Panc1 (cell line): Measurements from ENCODE around the gene WNT11.

Experiments
- POLR2AphosphoS5 ChIP-seq: IDR thresholded peaks from 2 replicates; pipeline ENCODE4 v1.6.1; 2012; ENCODE audit warnings: mild to moderate bottlenecking, low read depth, low read length, moderate library complexity
- TCF7L2 ChIP-seq: IDR thresholded peaks from 2 replicates; pipeline ENCODE4 v1.6.1; 2011; ENCODE audit warnings: mild to moderate bottlenecking, low read depth, low read length, inconsistent platforms
- TF ChIP-seq, protein P1 (sequence below): fragments of 450-650 bp; IDR thresholded peaks from 2 replicates; pipeline ENCODE4 v1.5.1; 2017; ENCODE audit warnings: mild to moderate bottlenecking
- TF ChIP-seq, protein P2 (sequence below), 2 experiments: IDR thresholded peaks; 2 replicates each; pipeline ENCODE4 v1.6.1; 2011 to 2012; ENCODE audit warnings: low read depth in 2 of 2, control low read depth in 1 of 2, low read length in 1 of 2, mild to moderate bottlenecking in 1 of 2, moderate library complexity in 1 of 2; ENCODE audit not compliant: insufficient read depth in 1 of 2

DNA sequence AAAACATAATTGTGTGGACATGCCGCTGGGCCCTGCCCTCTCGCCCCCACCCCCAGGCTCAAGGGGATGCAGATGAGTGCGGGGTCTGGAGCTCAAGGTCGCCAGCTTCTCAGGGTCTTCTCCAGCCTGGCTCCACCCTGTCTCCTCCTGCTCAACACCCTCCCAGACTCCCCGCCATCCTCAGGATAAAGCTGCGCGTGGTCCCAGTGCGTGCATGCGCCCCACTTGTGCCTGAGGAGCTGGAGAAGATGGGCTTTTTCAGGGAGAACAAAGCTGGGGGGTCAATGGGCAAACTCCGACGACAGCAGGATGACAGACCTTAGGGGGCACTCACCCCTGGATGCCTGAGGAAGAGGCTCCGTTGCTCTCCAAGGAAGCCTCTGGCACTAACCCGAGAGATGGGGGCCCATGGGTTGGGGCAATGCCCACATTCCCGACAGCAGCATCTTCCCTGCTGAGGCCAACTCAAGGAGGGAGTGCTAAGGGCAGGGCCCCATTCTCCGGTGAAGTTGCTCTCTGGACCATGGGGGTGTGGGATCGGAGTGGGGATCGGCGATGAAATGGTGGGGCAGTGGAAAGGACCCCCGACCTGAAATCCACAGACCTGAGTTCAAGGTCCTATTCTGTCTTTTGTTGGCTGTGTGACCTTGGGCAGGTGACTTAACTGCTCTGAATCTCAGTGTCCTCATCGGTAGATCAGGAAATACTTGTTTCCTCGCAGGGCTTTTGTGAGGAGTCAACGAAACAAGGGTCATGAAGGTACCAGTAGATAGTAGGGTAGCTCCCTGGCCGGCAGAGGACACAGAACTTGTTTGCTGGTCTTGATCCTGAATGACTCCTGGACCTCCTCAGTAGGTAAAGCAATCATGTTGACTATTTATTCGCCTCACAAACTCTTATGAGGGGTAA, 47.7 kb downstream of the WNT11 start:
- TF ChIP-seq, protein P1, sequence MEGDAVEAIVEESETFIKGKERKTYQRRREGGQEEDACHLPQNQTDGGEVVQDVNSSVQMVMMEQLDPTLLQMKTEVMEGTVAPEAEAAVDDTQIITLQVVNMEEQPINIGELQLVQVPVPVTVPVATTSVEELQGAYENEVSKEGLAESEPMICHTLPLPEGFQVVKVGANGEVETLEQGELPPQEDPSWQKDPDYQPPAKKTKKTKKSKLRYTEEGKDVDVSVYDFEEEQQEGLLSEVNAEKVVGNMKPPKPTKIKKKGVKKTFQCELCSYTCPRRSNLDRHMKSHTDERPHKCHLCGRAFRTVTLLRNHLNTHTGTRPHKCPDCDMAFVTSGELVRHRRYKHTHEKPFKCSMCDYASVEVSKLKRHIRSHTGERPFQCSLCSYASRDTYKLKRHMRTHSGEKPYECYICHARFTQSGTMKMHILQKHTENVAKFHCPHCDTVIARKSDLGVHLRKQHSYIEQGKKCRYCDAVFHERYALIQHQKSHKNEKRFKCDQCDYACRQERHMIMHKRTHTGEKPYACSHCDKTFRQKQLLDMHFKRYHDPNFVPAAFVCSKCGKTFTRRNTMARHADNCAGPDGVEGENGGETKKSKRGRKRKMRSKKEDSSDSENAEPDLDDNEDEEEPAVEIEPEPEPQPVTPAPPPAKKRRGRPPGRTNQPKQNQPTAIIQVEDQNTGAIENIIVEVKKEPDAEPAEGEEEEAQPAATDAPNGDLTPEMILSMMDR, result no peak
- TF ChIP-seq, protein P2, sequence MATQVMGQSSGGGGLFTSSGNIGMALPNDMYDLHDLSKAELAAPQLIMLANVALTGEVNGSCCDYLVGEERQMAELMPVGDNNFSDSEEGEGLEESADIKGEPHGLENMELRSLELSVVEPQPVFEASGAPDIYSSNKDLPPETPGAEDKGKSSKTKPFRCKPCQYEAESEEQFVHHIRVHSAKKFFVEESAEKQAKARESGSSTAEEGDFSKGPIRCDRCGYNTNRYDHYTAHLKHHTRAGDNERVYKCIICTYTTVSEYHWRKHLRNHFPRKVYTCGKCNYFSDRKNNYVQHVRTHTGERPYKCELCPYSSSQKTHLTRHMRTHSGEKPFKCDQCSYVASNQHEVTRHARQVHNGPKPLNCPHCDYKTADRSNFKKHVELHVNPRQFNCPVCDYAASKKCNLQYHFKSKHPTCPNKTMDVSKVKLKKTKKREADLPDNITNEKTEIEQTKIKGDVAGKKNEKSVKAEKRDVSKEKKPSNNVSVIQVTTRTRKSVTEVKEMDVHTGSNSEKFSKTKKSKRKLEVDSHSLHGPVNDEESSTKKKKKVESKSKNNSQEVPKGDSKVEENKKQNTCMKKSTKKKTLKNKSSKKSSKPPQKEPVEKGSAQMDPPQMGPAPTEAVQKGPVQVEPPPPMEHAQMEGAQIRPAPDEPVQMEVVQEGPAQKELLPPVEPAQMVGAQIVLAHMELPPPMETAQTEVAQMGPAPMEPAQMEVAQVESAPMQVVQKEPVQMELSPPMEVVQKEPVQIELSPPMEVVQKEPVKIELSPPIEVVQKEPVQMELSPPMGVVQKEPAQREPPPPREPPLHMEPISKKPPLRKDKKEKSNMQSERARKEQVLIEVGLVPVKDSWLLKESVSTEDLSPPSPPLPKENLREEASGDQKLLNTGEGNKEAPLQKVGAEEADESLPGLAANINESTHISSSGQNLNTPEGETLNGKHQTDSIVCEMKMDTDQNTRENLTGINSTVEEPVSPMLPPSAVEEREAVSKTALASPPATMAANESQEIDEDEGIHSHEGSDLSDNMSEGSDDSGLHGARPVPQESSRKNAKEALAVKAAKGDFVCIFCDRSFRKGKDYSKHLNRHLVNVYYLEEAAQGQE (IDR thresholded peaks at IDR 0.05; ENCODE audit: insufficient read depth in 1 of 2, low read depth in 2 of 2, low read length in 1 of 2), result no peak
- TF ChIP-seq TCF7L2, result no peak
- TF ChIP-seq POLR2AphosphoS5, result no peak
